ENCODE measurements around the gene ERI2. TPM values are rescaled to one million over a fixed set of nuclear protein-coding genes. Genes with fewer than 3 reads are reported as not detected.

Gene ERI2, protein sequence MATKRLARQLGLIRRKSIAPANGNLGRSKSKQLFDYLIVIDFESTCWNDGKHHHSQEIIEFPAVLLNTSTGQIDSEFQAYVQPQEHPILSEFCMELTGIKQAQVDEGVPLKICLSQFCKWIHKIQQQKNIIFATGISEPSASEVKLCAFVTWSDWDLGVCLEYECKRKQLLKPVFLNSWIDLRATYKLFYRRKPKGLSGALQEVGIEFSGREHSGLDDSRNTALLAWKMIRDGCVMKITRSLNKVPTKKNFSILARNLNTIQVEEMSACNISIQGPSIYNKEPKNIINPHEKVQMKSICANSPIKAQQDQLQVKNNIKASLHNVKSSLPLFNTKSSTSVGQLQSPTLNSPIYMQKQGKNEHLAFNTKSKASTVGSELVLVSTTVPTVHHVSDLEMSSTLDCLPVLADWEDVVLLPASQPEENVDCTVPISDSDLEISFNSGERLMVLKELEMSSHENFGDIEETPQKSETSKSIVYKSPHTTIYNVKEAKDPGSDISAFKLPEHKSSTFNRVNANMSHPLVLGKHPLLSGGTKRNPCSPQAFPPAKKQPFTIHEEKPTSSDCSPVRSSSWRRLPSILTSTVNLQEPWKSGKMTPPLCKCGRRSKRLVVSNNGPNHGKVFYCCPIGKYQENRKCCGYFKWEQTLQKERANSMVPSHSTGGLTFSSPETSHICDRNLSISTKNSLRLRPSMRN
- 10 to 100 TPM; 11.0 to 21.8 (median 18.0) TPM for total RNA-seq

GRCh38 chr16:20806168-20807050 is at the start of gene ERI2, which contains the start of gene REXO5:
Gene ERI2 (minus strand): TSS chr16:20806472. CDS start chr16:20806430, 42 bp downstream.
Gene REXO5 (plus strand): TSS chr16:20806527. CDS start chr16:20806954, 427 bp downstream.
- Histone ChIP-seq H3K27ac (peak within 1 kb of the TSS; percentile 80), H3K36me3 (peaks cover 5% of the 10 kb centered on the region), H3K9me3 (no peaks in the 10 kb centered on the region), H3K4me1 (peaks cover 16% of the 10 kb centered on the region), H3K27me3 (no peaks in the 10 kb centered on the region), H3K4me3 (peak within 1 kb of the TSS; percentile 60)
- DNase-seq (ENCODE audit: low spot score in 2 of 2), result peak; percentile 94 to 95
- TF ChIP-seq, protein P1, sequence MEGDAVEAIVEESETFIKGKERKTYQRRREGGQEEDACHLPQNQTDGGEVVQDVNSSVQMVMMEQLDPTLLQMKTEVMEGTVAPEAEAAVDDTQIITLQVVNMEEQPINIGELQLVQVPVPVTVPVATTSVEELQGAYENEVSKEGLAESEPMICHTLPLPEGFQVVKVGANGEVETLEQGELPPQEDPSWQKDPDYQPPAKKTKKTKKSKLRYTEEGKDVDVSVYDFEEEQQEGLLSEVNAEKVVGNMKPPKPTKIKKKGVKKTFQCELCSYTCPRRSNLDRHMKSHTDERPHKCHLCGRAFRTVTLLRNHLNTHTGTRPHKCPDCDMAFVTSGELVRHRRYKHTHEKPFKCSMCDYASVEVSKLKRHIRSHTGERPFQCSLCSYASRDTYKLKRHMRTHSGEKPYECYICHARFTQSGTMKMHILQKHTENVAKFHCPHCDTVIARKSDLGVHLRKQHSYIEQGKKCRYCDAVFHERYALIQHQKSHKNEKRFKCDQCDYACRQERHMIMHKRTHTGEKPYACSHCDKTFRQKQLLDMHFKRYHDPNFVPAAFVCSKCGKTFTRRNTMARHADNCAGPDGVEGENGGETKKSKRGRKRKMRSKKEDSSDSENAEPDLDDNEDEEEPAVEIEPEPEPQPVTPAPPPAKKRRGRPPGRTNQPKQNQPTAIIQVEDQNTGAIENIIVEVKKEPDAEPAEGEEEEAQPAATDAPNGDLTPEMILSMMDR (IDR thresholded peaks at IDR 0.05), result peak in 1 of 2 donors; percentile 41
- no peak for TF ChIP-seq EP300 (IDR thresholded peaks at IDR 0.05)
- under 1% methylated on average over 57 of the region's 74 CpGs for WGBS

DNA sequence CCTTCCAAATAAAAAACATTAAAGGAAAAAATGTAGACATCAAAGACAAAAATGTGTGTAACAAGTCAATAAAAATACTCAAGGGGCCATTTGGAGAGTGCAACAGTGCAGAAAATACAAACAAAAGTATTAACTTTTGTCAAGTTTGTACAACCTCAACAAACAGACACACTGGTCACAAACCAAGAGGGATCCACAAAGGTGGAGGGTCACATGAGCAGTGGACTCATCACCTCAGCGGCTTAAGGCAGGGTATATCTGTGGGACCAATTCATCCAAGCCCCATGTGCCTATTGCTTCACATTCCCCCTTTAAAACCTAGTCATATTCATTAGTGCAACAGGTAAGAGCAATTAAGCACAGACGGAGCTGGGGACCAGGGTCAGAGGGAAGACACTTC is 48.7 kb upstream of the ERI2 start:
- no peak for DNase-seq (ENCODE audit: low spot score in 2 of 2)
- H3K36me3 ChIP-seq, result peaks cover 4% of the 10 kb centered on the region
- no peaks in the 10 kb centered on the region for H3K27me3 ChIP-seq
- peaks cover 56% of the 10 kb centered on the region for H3K4me1 ChIP-seq
- WGBS, result 90% methylated on average over 2 of the region's 2 CpGs
- H3K9me3 ChIP-seq, result no peaks in the 10 kb centered on the region
- TF ChIP-seq POLR2A (IDR thresholded peaks at IDR 0.05) (no peak), EP300 (IDR thresholded peaks at IDR 0.05) (no peak), POLR2AphosphoS5 (IDR thresholded peaks at IDR 0.05) (no peak)
- TF ChIP-seq, protein P1 (IDR thresholded peaks at IDR 0.05), result no peak
- no peak overlapping the region for H3K4me3 ChIP-seq
- H3K27ac ChIP-seq, result no peak overlapping the region

DNA sequence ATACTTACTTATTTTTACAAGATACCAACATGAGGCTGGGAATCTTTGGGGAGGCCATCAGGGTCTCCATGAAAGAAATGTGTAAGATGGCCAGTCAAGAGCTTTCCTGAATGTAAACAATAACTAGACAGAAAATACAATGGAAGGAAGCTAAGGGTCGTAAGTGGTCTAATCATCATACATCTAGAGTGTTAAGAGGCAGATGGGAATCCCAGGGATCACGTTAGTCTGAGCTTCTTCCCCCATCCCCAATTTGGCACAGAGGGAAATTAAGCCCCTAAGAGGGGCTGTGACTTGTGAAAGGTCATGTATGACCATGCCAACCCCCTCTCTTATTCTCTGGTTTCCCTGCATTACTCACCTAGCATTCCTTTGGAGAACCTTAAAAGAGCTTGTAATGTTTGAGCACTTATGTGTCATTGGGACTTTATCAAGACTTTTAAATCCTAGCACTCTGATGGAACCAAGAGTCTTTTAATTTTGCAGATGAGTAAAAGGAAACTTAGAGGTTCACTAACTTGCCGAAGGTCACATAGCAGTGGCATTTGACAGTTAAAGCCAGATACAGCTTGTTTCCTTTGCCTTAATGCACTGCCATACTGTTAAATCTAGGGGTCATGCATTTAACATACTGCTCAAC is 47.8 kb upstream of the ERI2 start:
- DNase-seq (ENCODE audit: low spot score in 2 of 2), result no peak
- H3K36me3 ChIP-seq, result no peaks in the 10 kb centered on the region
- peaks cover 57% of the 10 kb centered on the region for H3K4me1 ChIP-seq
- no peaks in the 10 kb centered on the region for H3K9me3 ChIP-seq
- WGBS, result 90% methylated on average over 3 of the region's 3 CpGs
- H3K27ac ChIP-seq, result no peak overlapping the region
- no peak overlapping the region for H3K4me3 ChIP-seq
- TF ChIP-seq POLR2A (IDR thresholded peaks at IDR 0.05) (no peak), EP300 (IDR thresholded peaks at IDR 0.05) (no peak), POLR2AphosphoS5 (IDR thresholded peaks at IDR 0.05) (no peak)
- TF ChIP-seq, protein P1 (IDR thresholded peaks at IDR 0.05), result no peak
- no peaks in the 10 kb centered on the region for H3K27me3 ChIP-seq

- H3K4me3 ChIP-seq, result no peak overlapping the region
- WGBS, result 57% methylated on average over 5 of the region's 5 CpGs
- no peaks in the 10 kb centered on the region for H3K27me3 ChIP-seq
- H3K36me3 ChIP-seq, result no peaks in the 10 kb centered on the region
- no peak for TF ChIP-seq POLR2A (IDR thresholded peaks at IDR 0.05)
- TF ChIP-seq EP300 (IDR thresholded peaks at IDR 0.05), result no peak
- no peak for TF ChIP-seq POLR2AphosphoS5 (IDR thresholded peaks at IDR 0.05)
- TF ChIP-seq, protein P1 (IDR thresholded peaks at IDR 0.05), result no peak
- no peak for DNase-seq (ENCODE audit: low spot score in 2 of 2)
- H3K27ac ChIP-seq, result peak overlapping the region; percentile 91
- peaks cover 57% of the 10 kb centered on the region for H3K4me1 ChIP-seq
- no peaks in the 10 kb centered on the region for H3K9me3 ChIP-seq
Observed at GRCh38 chr16:20853143-20853542, 46.9 kb upstream of the ERI2 start.
